Uterus (tissue), 2 donors: ENCODE measurements around the gene PRKG1.

Experiments used
- CTCF ChIP-seq, 4 experiments: fragments of 200-600 bp in 2 of 4; fragments of 450-650 bp in 2 of 4; sonication (generic) in 2 of 4; IDR thresholded peaks; one replicate each; pipeline ENCODE4 v1.5.1; 2016 to 2019; ENCODE audit warnings: antibody characterized with exemption in 4 of 4, mild to moderate bottlenecking in 2 of 4, moderate library complexity in 1 of 4
- POLR2A ChIP-seq, 2 donors: fragments of 450-650 bp; IDR thresholded peaks; one replicate each; pipeline ENCODE4 v1.6.1; 2016; ENCODE audit warnings: antibody characterized with exemption in 2 of 2, mild to moderate bottlenecking in 1 of 2, moderate library complexity in 1 of 2

GRCh38 chr10:51638737-51639136 is 564.5 kb downstream of the PRKG1 start:
- TF ChIP-seq CTCF (IDR thresholded peaks at IDR 0.05) = peak in 1 of 4 experiments; percentile 13
- no peak for TF ChIP-seq POLR2A (IDR thresholded peaks at IDR 0.05)
